A549 (cell line): ENCODE results near the gene SMURF1.

ENCODE experiments used
- EP300 ChIP-seq, 2 experiments: fragments of >200 bp; sonication (Bioruptor Twin); formaldehyde crosslinking; IDR thresholded peaks; 2 replicates in 1 of 2; 3 replicates in 1 of 2; pipeline ENCODE4 v1.6.1; 2016 to 2017
- POLR2A ChIP-seq: IDR thresholded peaks from 2 replicates; pipeline ENCODE4 v1.6.1; 2012; ENCODE audit warnings: mild to moderate bottlenecking, low read length
- REST ChIP-seq: fragments of 200-600 bp; sonication (generic); IDR thresholded peaks from 2 replicates; pipeline ENCODE4 v1.6.1; 2016; ENCODE audit warnings: antibody characterized with exemption, mild to moderate bottlenecking, moderate library complexity
- TP53 ChIP-seq: fragments of 250-450 bp; sonication (Bioruptor Pico); IDR thresholded peaks from 2 replicates; pipeline ENCODE4 v1.5.0; 2021; ENCODE audit warnings: mild to moderate bottlenecking, moderate library complexity

GRCh38 chr7:99141841-99142726, 1.8 kb downstream of the SMURF1 start:
- TF ChIP-seq EP300 (IDR thresholded peaks at IDR 0.05) (no peak), TP53 (no peak), POLR2A (peak; percentile 10; the same call in 1 of the 2 replicates), REST (no peak)
